Panc1 (cell line): ENCODE measurements around the gene UTP20. TPM values are rescaled to one million over a fixed set of nuclear protein-coding genes. Genes with fewer than 3 reads are reported as not detected.

ENCODE experiments used
- ATAC-seq: fragments of 200-7000 bp; cut with Tn5 transposase; 2 replicates; pipeline ENCODE4 v1.9.1; 2020; ENCODE audit warnings: mild to moderate bottlenecking, moderate library complexity
- BruUV-seq: library from RNA; stranded (reverse); fragments of 400-500 nt; replicated peaks from 2 replicates; lab custom pipeline; 2021; lab: Mats Ljungman, UMichigan
- CTCF ChIA-PET: fragments of 300-600 bp; sonication (Branson Sonifier 250); formaldehyde crosslinking; loops from one replicate; lab custom pipeline; 2022; ENCODE audit warnings: antibody characterized with exemption; lab: Charles Lee
- POLR2A ChIA-PET: fragments of 300-600 bp; sonication (Branson Sonifier 250); formaldehyde crosslinking; loops from one replicate; lab custom pipeline; 2022; ENCODE audit warnings: antibody characterized with exemption; lab: Charles Lee
- DNase-seq: peaks from one replicate; pipeline ENCODE4 v3.0.0-alpha.2; 2010; ENCODE audit warnings: low read depth, low spot score
- H3K27ac ChIP-seq: 2 replicates; pipeline ENCODE4 v1.5.1; 2011; ENCODE audit warnings: mild to moderate bottlenecking, low read length, inconsistent platforms
- H3K27me3 ChIP-seq: fragments of 200-500 bp; sonication (Bioruptor generic); 2 replicates; pipeline ENCODE4 v1.6.0; 2014; ENCODE audit warnings: low read length, inconsistent platforms; ENCODE audit not compliant: control insufficient read depth, insufficient read depth
- H3K36me3 ChIP-seq: fragments of 200-500 bp; sonication (Bioruptor generic); 2 replicates; pipeline ENCODE4 v1.5.1; 2014; ENCODE audit warnings: inconsistent platforms, mild to moderate bottlenecking, low read length, moderate library complexity; ENCODE audit not compliant: control insufficient read depth, insufficient read depth
- H3K4me1 ChIP-seq: 2 replicates; pipeline ENCODE4 v1.5.1; 2011; ENCODE audit warnings: inconsistent platforms, mild to moderate bottlenecking, low read length, moderate library complexity; ENCODE audit not compliant: control insufficient read depth, insufficient read depth
- H3K4me3 ChIP-seq, 2 experiments: 2 replicates each; pipeline ENCODE4 v1.5.1; 2011 to 2012; ENCODE audit warnings: low read depth in 2 of 2, low read length in 2 of 2, mild to moderate bottlenecking in 2 of 2, inconsistent platforms in 1 of 2, moderate library complexity in 1 of 2
- H3K9me3 ChIP-seq: fragments of 200-500 bp; sonication (Bioruptor generic); 2 replicates; pipeline ENCODE4 v1.5.1; 2014; ENCODE audit warnings: low read depth, mild to moderate bottlenecking, inconsistent platforms, low read length, moderate library complexity; ENCODE audit not compliant: control insufficient read depth, insufficient read depth
- CTCF ChIP-seq: fragments of 450-650 bp; IDR thresholded peaks from 2 replicates; pipeline ENCODE4 v1.5.1; 2017; ENCODE audit warnings: mild to moderate bottlenecking
- POLR2AphosphoS5 ChIP-seq: IDR thresholded peaks from 2 replicates; pipeline ENCODE4 v1.6.1; 2012; ENCODE audit warnings: mild to moderate bottlenecking, low read depth, low read length, moderate library complexity
- REST ChIP-seq, 2 experiments: IDR thresholded peaks; 2 replicates each; pipeline ENCODE4 v1.6.1; 2011 to 2012; ENCODE audit warnings: low read depth in 2 of 2, control low read depth in 1 of 2, low read length in 1 of 2, mild to moderate bottlenecking in 1 of 2, moderate library complexity in 1 of 2; ENCODE audit not compliant: insufficient read depth in 1 of 2
- SIN3A ChIP-seq: IDR thresholded peaks from 2 replicates; pipeline ENCODE4 v1.6.1; 2012; ENCODE audit warnings: low read depth, mild to moderate bottlenecking, low read length, moderate library complexity, borderline replicate concordance; ENCODE audit not compliant: insufficient read depth
- TCF7L2 ChIP-seq: IDR thresholded peaks from 2 replicates; pipeline ENCODE4 v1.6.1; 2011; ENCODE audit warnings: mild to moderate bottlenecking, low read depth, low read length, inconsistent platforms
- in situ Hi-C: cut with HindIII; loops from 2 replicates; pipeline ENCODE4 v1.10.0; 2016; ENCODE audit warnings: low sequenced_read_pairs, low pct_unique_long_range_greater_than_20kb
- intact Hi-C: fragments of 100-400 bp; cut with micrococcal nuclease; formaldehyde crosslinking; loops from one replicate; pipeline ENCODE4 v1.10.0; 2022; ENCODE audit not compliant: unreplicated experiment
- total RNA-seq: library from RNA; stranded (reverse); gene quantifications from one replicate; pipeline ENCODE4 v1.2.1, GENCODE V29; 2021; ENCODE audit not compliant: unreplicated experiment

The UTP20 gene
- total RNA-seq, 1 experiment from 2014 or later = 33.5 TPM

- Histone ChIP-seq H3K4me3 (no peak overlapping the region), H3K4me1 (no peaks in the 10 kb centered on the region), H3K27me3 (no peaks in the 10 kb centered on the region), H3K27ac (no peak overlapping the region), H3K9me3 (no peaks in the 10 kb centered on the region), H3K36me3 (peaks cover 31% of the 10 kb centered on the region)
- ATAC-seq = no peak
- CTCF ChIA-PET = no interaction called here
- DNase-seq = no peak
- intact Hi-C loops (loop anchor here (2.0 kb wide), 1 partner anchor 55 kb away; no protein-coding TSS in a partner anchor), in situ Hi-C loops (no loop called here)
- POLR2A ChIA-PET = no interaction called here
- no TSS peak for BruUV-seq
- TF ChIP-seq REST (IDR thresholded peaks at IDR 0.05; ENCODE audit: insufficient read depth in 1 of 2, low read depth in 2 of 2, low read length in 1 of 2) (no peak), SIN3A (no peak), TCF7L2 (no peak), CTCF (no peak), POLR2AphosphoS5 (no peak)
These were observed 20.0 kb downstream of the UTP20 start for GRCh38 chr12:101299931-101300330.

- TF ChIP-seq REST (IDR thresholded peaks at IDR 0.05; ENCODE audit: insufficient read depth in 1 of 2, low read depth in 2 of 2, low read length in 1 of 2) (no peak), POLR2AphosphoS5 (no peak)
These were observed 22.8 kb downstream of the UTP20 start for GRCh38 chr12:101302741-101303140.

More at GRCh38 chr12:101302741-101303140, 22.8 kb downstream of the UTP20 start:
- Histone ChIP-seq H3K9me3 (no peaks in the 10 kb centered on the region), H3K27me3 (no peaks in the 10 kb centered on the region), H3K4me3 (no peak overlapping the region), H3K27ac (no peak overlapping the region), H3K4me1 (no peaks in the 10 kb centered on the region), H3K36me3 (peaks cover 35% of the 10 kb centered on the region)
- CTCF ChIA-PET = no interaction called here
- in situ Hi-C loops = no loop called here
- no peak for ATAC-seq
- POLR2A ChIA-PET = no interaction called here
- DNase-seq = no peak
- TSS peak; percentile 36 for BruUV-seq
- intact Hi-C loops = no loop called here
